HG02852 (cell line): ENCODE measurements around the gene GNPTAB.

Source experiments
- ATAC-seq: cut with Tn5 transposase; IDR thresholded peaks from one replicate; pipeline ENCODE4 v1.9.1; 2021; ENCODE audit warnings: mild to moderate bottlenecking, moderate library complexity; ENCODE audit not compliant: unreplicated experiment

The GNPTAB gene

DNA sequence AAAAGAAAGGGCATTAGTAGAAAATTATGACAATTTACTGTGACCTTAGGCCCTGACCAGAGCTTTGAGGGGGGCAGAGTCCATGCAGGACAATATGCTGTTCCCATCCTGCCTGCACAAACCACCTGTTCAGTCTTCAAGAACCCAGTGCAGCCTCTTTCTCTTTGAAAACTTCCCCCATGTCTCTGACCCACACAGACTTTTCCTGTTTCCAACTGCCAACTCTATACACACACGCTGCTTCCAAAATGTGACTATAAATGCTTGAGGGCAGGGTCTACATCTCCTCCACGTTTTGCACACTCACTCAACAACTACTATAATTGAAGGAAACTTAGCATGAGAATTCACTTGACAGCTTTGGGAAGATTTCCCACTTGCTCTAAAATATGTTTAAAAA, 54.9 kb downstream of the GNPTAB start:
- no peak for ATAC-seq

DNA sequence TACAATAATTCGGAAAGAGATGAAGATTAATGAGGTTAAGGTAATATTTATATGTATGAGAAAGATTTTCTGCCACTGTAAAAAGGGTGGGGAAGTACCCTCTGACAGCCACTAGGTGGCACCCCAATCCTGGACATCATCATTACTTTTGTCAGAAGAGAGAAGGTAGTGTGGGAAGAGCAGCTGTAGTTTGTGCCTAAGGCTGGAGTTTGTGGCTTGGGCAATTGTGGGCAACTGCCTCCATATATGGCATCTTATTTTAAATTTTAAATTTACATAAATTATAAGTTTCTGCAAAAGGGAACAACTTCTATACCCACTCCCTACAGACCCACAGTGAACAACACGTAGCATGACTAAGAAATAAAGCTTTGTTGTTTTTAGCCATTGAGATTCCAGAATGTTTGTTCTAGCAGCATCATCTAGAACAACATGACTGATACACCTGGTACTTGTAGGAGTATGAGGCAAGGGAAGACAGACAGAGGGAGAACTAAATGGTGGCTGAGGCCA, 57.1 kb downstream of the GNPTAB start:
- ATAC-seq, result peak; percentile 74

DNA sequence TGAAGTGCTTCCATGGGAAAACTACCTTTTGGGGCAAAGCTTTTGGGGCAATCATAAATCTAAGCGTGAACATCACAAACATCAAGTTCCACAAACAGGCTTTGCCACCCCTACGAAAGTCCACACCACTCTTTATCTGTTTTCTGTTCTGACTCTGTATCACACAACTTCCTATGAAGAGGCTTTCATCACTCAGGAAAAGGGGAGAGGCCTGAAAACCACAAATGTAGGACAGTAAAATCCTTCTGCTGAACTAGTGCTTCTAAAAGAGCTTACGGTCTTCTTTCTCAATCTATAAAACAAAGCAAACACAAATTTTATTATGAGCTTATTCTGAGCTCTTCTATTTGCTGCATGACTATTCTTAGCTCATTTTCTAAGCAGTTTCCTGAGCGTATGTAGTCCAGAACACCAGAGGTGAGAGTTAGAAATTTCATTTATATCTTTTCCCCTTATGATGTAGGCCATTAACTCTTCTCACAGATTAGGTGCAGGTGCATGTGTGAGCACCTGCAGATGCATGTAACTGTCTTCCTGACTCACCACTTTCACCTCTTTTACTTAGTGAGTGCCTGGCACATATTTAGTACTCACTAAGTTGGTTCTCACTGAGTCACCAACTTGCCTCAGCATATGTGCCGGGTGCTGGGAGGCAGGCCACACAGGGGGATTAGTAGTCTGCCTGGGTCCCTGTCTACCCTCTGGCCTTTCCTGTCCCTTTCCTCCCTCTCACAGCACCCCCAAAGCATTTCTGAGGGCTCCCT, 58.6 kb downstream of the GNPTAB start:
- ATAC-seq, result no peak

DNA sequence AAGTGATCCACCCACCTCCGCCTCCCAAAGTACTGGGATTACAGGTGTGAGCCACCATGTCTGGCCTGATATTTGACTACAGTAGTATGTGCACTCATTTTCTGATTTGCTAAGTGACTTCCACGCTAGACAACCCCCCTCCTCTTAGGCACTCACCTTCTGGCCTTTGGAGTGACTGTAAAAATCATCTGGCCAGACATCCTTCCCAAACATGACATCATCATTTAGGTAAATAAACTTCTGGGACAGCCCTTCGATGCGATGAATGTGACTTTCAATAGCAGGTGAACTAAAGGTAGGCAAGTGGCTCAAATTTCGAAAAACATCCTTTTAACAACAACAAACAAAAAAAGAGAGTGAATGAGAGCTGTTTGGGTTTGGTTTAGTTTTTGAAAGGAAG, 60.9 kb downstream of the GNPTAB start:
- ATAC-seq, result no peak

DNA sequence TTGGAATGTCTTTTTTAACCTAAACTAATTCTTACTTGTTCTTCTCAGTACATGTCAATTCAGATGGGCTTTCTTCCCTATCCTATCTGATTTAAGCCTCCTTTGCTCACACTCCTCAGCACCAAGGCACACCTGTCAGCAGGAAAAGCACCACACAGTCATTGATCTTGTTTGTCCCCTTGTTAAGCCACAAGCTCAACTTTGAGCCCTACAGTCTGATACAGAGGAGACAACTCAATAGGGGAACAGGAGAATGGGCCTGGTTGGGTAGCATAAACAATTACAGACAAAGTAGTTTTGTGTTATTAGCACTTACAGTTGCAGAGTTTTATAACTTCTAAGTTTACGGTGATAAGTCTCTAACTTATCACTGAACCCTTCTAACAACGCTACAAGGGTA, 62.0 kb downstream of the GNPTAB start:
- ATAC-seq, result no peak

DNA sequence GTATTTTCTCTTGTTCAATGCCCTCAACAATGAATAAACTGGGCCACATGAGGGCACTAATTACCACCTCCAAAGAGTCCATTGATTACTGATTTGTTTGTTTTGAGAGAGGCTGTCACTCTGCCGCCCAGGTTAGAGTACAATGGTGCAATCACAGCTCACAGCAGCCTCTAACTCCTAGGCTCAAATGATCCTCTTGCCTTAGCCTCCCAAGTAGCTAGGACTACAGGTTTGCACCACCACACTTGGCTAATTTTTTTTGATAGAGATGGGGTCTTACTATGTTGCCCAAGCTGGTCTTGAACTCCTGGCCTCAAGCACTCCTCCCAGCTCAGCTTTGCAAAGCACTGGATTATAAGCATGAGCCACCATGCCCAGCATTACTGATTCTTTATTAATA, 63.2 kb downstream of the GNPTAB start:
- ATAC-seq, result no peak

DNA sequence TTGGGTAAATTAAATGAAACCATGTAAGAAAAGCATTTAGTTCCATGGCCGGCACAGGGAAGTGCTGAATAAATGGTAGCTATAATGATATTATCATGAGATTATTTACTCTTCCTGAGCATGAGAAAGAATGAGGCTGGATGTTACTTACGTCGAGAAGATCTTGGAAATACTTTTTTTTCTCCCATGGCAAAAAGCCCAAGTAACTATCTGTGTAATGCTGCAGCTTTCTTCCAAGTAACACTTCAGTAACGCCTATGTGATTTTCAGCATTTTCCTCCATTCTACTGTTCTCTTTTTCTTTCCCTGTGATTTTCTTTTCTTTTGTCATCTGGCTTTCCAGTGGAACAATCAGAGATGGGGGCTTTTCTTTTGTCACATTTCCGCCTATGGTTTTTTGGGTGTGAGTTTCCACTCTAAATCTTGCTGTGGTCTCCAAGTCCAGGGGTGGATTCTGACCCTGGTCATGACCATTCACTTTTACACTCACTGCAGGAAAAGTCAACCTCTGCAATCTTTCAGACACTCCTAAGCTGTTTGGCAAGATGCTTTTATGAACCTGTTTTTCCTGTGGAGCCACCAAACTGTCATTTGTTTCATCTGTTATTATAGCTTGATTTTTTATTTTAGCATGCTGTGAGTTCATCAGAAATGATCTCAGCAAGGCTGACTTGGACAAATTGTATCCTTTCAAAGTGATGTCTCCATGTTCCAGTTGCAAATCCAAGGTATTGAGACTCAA, 66.5 kb downstream of the GNPTAB start:
- no peak for ATAC-seq

DNA sequence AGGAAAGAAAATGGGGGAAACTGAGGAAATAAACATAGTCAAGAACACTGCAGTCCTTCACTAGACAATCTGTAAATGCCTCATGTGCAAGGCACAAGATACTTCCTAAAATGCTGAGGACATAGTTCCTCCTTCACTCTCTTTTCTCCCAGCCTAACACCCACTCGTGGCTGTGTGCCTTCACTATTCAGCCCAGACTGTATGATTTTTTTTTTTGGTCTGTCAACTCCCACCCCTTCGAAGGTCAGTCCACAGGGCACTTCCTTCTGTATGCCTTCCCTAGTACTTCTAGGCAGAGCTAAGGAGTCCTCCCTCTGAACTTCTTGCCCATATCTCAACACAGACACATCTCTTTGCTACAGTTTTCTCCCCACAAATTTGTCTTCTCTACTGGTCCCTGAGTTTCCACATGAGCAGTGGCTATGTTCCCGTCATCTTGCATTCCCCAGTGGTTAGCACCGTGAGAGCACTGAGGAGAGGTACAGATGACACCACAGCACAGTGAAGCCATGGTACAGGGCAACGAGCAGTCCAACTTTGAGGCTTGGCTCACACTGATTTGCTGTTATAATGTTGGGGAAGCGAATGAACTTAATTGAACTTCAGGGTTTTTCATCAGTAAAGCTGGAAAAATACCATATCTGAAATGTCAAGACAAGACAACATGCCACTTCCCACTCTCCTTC, 67.4 kb downstream of the GNPTAB start:
- ATAC-seq, result no peak

DNA sequence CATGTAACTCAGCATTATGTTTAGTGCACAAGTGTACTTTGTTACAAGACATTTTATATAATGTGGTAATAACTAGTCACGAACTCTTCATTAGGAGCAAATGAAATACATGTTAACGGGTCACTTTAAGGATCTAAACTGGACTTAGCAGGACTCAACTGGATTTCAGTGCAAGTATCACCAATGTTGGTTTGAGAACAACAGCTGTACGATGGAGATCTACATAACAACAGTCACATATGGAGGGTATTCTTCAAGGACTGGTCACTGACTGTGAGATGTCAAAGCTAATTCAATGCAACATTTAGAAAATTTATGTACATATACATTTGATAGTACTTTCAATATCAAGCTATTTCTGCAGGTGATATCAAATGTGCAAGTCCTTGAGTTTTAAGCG, 69.0 kb downstream of the GNPTAB start:
- no peak for ATAC-seq

DNA sequence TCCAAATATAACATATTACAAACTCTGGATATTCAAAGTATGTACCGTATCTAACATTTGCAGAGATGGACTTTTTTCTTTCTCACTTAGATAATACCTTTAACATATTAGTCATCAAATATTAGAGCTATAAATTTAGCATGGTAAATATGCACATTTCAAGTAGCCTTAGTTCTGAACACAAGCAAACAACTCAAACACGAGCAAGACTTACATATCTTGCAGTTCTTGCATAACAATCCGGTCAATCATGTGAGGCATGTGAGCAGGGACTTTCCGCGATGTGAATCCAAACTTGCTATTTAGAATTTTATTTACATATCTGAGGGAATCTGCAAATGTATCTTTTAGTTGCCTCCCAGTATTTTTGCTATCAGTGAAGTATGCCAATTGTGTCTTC, 69.4 kb downstream of the GNPTAB start:
- no peak for ATAC-seq

DNA sequence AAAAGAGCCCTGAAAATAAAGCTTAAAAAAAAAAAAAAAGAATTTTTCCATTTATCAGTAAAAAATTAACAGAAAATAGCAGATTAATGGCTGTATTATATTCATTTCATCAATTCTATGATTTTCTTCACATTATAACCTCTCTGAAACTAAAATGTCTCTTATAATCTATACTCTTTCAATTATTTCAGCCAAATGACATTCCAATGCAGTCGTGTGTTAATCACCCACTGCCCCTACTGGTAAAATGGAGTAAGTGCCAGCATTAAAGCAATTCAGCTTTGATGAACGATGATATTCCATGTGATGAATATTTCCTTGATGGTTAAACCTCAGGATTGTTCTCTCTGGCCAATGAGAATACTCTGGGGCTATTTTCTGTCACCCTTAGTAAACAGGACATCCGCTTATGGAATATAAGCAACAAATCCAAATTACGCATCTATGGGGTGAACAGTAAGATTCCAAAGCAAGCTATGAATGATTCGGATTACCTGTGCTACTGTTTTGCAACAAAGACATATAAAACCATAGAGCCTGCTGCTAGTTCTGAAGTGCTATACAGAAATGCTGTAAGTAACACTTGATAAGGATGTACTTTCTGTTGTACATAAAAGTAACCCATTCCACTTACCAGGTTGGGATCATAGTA, 71.2 kb downstream of the GNPTAB start:
- no peak for ATAC-seq

DNA sequence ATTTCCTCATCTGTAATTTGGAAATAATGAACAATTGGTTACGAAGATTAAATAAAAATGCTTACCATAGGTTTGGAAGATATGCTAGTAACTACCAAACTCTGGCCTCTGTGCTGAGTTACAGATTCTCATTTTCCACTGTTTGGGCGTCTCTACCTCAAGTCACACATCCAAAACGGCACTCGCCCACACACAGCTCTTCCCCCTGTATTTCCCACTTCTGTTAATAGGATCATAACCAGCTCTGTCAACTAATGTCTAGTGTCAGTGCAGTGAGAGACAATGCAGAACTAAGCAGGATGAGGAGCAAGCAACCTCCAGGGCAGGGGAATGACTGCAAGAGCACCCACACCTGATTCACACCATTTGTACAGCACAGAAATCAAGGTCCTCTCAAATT, 80.6 kb downstream of the GNPTAB start:
- no peak for ATAC-seq

DNA sequence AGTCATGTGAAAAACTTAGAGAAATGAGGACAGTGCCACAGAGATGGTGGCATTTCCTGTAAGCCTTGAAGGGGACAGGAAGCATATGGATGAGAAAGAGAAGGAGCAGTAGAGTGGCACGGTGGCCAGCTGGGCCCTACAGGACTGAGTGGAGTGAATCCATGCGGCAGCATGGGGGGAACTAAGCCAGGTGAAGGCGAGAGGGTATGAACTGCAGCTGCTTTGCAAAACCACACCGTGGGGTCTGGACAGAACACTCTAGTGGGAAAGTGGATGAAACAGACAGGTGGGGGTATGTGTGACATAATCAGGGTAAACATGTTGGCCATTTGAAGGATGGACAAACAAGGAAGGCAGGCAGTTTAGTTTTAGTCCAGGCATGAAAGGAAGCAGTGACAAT, 81.1 kb downstream of the GNPTAB start:
- ATAC-seq, result no peak

DNA sequence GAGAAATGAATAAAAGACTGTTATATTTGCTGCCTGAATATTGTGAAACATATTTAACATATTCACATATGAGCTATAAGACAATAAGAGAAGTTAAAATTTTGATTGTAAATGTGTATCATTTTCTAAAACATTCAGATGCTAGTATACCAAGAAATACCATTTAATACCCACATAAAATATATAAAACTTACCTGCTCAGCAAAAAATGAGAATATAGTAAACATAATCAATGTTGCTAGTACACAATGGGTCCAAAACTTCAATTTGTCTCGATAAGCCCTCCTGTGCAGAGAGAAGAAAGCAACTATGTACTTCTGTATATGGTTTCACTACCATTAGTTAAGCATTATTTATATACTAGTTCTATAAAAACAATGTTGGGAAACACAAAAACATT, 81.9 kb downstream of the GNPTAB start:
- ATAC-seq, result no peak

DNA sequence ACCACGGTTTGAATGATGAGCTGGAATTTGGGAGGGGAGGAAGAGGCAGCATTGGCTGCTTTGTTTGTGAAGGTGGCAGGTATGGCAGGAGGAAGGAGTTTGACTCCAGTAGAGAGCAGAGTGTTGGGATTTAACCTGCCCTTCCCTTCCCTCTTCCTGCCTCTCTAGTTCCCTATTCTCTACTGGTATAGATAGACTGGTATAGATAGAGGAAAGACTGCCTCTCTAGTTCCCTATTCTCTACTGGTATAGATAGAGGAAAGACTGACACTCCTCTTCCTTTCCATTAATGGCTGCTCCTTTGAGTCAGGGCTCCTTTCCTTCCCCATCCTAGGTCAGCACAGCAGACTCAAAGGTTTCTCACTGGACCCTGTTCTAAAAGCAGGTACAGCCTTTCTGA, 83.1 kb downstream of the GNPTAB start:
- ATAC-seq, result no peak

DNA sequence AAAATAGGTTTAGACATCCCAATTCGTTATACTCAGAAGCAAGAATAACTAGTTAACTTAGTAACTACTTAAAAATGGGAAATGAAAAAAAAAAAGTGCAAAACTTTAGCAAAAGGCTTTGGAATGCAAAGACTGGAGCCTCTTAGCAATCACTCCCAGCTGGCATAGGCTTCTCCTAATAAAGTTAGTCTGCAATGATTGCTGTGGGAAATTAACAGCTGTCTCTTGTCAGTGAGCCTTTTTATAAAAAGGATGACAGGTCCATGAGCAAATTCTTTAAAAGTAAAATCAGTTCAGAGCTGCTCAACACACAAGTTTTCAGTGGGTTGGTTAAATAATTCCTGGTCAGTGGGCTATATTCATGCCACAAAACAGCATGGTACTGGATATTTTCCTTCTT, 84.1 kb downstream of the GNPTAB start:
- ATAC-seq, result no peak

DNA sequence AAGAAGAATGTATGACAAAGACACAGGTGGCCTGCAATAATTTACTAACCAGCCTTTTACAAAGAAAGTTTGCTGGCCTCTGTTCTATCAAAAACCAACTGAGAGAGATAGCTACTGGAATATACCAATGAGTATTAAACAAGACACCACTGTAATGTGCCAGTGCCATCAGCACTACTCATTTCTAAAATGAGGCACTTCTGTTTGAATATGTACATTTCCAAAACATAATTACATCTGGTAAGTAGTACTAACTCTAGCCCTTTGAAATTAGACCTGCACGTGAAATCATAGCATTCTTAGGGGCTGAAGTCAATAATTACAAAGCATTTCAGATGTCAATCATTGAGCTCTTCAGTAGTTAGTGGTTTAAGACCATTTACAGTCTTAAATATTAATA, 84.6 kb downstream of the GNPTAB start:
- ATAC-seq, result no peak

DNA sequence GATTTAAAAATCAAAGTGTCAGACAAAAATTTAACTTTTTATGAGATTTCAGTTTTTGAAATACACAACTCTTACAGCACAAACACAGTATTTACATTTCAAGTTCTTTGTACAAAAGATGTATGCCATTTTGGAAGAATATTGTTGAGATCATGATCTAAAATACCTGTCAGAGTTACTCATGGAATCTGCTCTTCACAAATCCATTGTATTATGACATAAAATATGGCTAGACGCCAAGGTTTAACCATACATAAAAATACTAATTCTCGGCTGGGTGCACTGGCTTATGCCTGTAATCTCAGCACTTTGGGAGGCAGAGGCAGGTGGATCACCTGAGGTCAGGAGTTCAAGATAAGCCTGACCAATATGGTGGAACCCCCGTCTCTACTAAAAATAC, 85.3 kb downstream of the GNPTAB start:
- ATAC-seq, result no peak

DNA sequence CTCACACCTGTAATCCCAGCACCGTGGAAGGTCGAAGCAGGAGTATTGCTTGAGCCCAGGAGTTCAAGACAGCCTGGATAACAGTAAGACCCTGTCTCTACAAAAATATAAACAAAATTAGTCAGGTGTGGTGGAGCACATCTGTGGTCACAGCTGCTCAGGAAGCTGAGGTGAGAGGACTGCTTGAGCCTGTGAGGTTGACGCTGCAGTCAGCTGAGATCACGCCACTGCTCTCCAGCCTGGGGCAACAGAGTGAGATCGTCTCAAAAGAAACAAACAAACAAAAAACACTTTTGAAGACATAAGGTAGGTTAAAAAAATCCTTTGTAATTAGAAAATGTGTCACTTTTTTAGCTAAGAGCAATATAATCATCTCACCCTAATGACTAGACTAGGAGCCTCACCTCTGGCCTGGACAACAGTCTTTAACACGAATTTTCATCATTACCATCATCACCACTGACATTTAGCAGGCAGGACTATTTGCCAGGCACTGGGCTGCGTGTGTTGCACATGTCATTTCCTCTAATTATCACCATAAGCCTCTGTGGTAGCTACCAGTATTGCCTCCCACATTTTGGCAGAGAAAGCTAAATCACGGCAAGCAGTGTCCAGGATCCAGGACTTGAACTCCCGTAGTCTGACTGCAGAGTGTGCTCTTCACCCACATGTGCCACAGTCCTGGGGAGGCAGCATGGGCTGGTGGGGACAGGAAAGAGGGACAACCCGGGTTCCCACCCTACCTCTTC, 86.9 kb downstream of the GNPTAB start:
- peak; percentile 98 for ATAC-seq

DNA sequence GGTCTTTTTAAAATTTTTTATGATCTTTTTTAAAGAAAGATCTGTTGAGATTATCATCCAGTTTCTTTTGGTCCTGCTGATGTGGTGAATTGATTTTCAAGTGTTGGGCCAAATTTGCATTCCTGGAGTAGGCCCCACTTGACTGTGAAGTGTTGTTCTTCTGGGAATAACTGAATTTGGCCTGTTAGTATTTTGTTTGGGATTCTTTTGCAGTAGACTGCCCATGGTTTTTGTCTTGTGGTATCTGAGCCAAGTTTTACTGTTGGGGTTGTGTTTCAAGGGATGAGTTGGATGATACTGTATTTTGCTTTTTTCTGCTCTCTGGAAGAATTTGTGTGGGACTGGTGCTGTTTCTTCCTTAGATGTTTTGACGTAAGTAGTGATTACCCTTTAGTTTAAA, 87.5 kb downstream of the GNPTAB start:
- no peak for ATAC-seq

DNA sequence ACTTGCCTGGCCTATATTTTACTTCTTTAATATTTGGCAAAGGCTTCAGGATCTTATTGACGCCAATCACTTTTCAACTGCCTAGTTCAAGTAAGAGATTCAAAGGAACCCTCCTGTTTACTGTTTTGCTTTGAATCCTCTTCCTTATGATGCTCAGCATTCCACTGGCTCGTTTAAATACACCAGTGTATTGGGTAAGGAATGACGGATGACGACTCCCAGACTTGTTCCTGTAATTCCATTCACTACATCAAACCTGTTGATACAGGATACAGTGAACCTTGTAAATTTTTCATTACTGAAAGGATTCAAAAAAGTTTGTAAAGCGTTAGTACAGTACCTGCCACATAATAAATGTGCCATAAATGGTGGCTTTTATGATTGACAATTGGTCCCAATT, 89.8 kb downstream of the GNPTAB start:
- no peak for ATAC-seq
